ENCODE data around the gene THUMPD1. TPM values are rescaled to one million over a fixed set of nuclear protein-coding genes. Genes with fewer than 3 reads are reported as not detected.
A peak's percentile ranks its signal among the peaks of the same experiment; 100 is the strongest.

The THUMPD1 gene
- polyA plus RNA-seq, 3 donors: 16.1 to 32.2 (median 23.5) TPM

- peak overlapping the region; percentile 64 for H3K4me2 ChIP-seq (replicated peaks; ENCODE audit: extremely low read depth, low read length, poor library complexity, severe bottlenecking)
Observed at GRCh38 chr16:20747030-20747816, 5.6 kb upstream of the THUMPD1 start.

More at GRCh38 chr16:20747030-20747816, 5.6 kb upstream of the THUMPD1 start:
- peaks cover 36% of the 10 kb centered on the region for H3K4me1 Mint-ChIP-seq
- peak overlapping the region; percentile 77 to 89 (median 88) for H3K27ac Mint-ChIP-seq
- peak overlapping the region; percentile 70 to 90 for H3K27ac ChIP-seq (ENCODE audit: low read depth in 1 of 2, low read length in 2 of 2)
- H3K36me3 Mint-ChIP-seq: peaks cover 4 to 12% of the 10 kb centered on the region in 2 donors
- H2AFZ ChIP-seq (ENCODE audit: insufficient read depth, low read depth, low read length, poor library complexity, severe bottlenecking): peak overlapping the region; percentile 43
- peak overlapping the region in 1 of 2 donors; percentile 65 for H3K4me3 Mint-ChIP-seq
- peaks cover 0 to 16% of the 10 kb centered on the region in 2 donors for H3K9me3 ChIP-seq (replicated peaks in 1 of 2; ENCODE audit: control insufficient read depth in 1 of 2, insufficient read depth in 1 of 2, low read length in 2 of 2)
- H3K79me2 ChIP-seq (ENCODE audit: insufficient read depth, low read length): no peaks in the 10 kb centered on the region
- no peaks in the 10 kb centered on the region for H3K27me3 ChIP-seq (ENCODE audit: control insufficient read depth in 2 of 2, insufficient read depth in 2 of 2, low read length in 2 of 2)
- TF ChIP-seq CTCF (IDR thresholded peaks at IDR 0.05): no peak
- peak overlapping the region in 2 of 3 experiments; percentile 29 to 61 for H3K4me3 ChIP-seq (replicated peaks in 1 of 3; ENCODE audit: low read depth in 2 of 3, low read length in 3 of 3)
- H3K27me3 Mint-ChIP-seq (ENCODE audit: low read depth in 3 of 3): peaks cover 0 to 2% (median 0%) of the 10 kb centered on the region in 3 donors
- peaks cover 44 to 53% of the 10 kb centered on the region in 2 donors for H3K4me1 ChIP-seq (ENCODE audit: control insufficient read depth in 1 of 2, insufficient read depth in 2 of 2, low read length in 2 of 2)
- DNase-seq: peak; percentile 62 to 73 (median 68)
- H3K9ac ChIP-seq (ENCODE audit: insufficient read depth, low read length, poor library complexity, severe bottlenecking): no peak overlapping the region
- intact Hi-C loops (cut with micrococcal nuclease): loop anchor here in 1 of 2 donors (10.0 kb wide), 1 partner anchor 148 kb away; no protein-coding TSS in a partner anchor
- peaks cover 2 to 25% (median 15%) of the 10 kb centered on the region in 7 donors for H3K9me3 Mint-ChIP-seq
- no peaks in the 10 kb centered on the region for H3K36me3 ChIP-seq (replicated peaks in 1 of 2; ENCODE audit: control insufficient read depth in 1 of 2, insufficient read depth in 2 of 2, low read length in 2 of 2)
- no peaks in the 10 kb centered on the region for H4K20me1 ChIP-seq (ENCODE audit: insufficient read depth, low read length)
- WGBS (ENCODE audit: insufficient coverage): 28% methylated on average over 3 of the region's 4 CpGs

Data from CD14-positive monocyte (primary cell).